ENCODE measurements around the gene CLTA.
"Not testable (repeated sequence)": the region's sequence is repeated elsewhere in the genome, so short reads cannot be mapped to it uniquely, and the experiment has no call there.

GRCh38 chr9:36159509-36159908 lies 31.2 kb upstream of the CLTA start:
- TF ChIP-seq, protein P1, sequence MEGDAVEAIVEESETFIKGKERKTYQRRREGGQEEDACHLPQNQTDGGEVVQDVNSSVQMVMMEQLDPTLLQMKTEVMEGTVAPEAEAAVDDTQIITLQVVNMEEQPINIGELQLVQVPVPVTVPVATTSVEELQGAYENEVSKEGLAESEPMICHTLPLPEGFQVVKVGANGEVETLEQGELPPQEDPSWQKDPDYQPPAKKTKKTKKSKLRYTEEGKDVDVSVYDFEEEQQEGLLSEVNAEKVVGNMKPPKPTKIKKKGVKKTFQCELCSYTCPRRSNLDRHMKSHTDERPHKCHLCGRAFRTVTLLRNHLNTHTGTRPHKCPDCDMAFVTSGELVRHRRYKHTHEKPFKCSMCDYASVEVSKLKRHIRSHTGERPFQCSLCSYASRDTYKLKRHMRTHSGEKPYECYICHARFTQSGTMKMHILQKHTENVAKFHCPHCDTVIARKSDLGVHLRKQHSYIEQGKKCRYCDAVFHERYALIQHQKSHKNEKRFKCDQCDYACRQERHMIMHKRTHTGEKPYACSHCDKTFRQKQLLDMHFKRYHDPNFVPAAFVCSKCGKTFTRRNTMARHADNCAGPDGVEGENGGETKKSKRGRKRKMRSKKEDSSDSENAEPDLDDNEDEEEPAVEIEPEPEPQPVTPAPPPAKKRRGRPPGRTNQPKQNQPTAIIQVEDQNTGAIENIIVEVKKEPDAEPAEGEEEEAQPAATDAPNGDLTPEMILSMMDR (IDR thresholded peaks at IDR 0.05), result not testable (repeated sequence)
- TF ChIP-seq POLR2A (IDR thresholded peaks at IDR 0.05), result not testable (repeated sequence)

Data from breast epithelium (tissue), 3 donors.